Adrenal gland (tissue), 5 donors: ENCODE measurements around the gene ZNF154.

Experiments
- CTCF ChIP-seq, 6 experiments: fragments of 450-650 bp in 4 of 6; fragments of 200-600 bp in 2 of 6; sonication (generic) in 1 of 6; IDR thresholded peaks; 1 replicate in 5 of 6; 2 replicates in 1 of 6; pipeline versions ENCODE4 v1.5.1 to v1.8.0; 2016 to 2021; ENCODE audit warnings: antibody characterized with exemption in 6 of 6, mild to moderate bottlenecking in 2 of 6, moderate library complexity in 1 of 6
- POLR2A ChIP-seq, 2 donors: fragments of 450-650 bp; IDR thresholded peaks; one replicate each; pipeline ENCODE4 v1.6.1; 2017; ENCODE audit warnings: antibody characterized with exemption in 2 of 2, mild to moderate bottlenecking in 2 of 2, moderate library complexity in 1 of 2
- donor health status: DM: no; HTN: no; CAD: no.

- TF ChIP-seq CTCF (IDR thresholded peaks at IDR 0.05) (no peak), POLR2A (IDR thresholded peaks at IDR 0.05) (no peak)
Measured at GRCh38 chr19:57689750-57690149, 19.3 kb downstream of the ZNF154 start.
